Stromal cell of bone marrow (primary cell): ENCODE data around the gene ZNF804B.

Experiments used
- DNase-seq: peaks from one replicate; pipeline ENCODE4 v3.0.0-alpha.2; 2012; ENCODE audit warnings: low read depth

The ZNF804B gene

DNA sequence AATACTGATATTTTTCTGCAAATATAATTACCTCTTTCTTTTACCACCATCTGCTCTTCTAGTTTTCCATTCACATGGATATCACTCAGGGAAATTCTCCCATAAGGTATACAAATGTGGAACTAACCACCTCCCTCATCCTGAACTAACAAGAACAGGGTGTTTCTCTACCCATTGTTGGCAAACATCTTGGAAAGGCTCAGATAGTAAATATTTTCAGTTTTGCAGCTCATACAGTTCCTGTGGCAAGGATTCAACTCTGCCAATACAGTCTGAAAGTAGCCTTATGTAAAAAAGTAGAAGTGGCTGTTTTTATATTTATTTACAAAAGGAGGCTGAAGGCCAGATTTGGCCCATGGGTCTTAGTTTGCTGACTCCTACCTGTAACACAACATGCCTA is 549.0 kb downstream of the ZNF804B start:
- no peak for DNase-seq

DNA sequence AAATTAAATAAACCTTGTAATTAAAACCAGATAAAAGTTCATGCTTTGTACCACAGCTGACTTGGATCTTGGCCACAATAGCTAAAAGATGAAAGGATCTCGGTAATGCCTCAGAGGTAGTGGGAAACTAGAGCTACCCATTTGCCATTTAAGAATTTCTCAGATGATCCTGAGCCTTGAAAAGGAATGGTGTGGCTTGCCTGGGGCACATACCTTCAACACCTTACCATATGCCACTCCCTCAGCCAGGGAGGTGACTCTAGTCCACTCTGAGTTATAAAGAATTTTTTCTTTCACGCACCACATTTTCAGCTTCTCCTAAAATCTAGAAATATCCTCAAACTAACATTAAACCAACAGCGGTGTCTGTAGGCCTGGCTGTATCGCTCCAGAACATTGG is 552.4 kb downstream of the ZNF804B start:
- no peak for DNase-seq

DNA sequence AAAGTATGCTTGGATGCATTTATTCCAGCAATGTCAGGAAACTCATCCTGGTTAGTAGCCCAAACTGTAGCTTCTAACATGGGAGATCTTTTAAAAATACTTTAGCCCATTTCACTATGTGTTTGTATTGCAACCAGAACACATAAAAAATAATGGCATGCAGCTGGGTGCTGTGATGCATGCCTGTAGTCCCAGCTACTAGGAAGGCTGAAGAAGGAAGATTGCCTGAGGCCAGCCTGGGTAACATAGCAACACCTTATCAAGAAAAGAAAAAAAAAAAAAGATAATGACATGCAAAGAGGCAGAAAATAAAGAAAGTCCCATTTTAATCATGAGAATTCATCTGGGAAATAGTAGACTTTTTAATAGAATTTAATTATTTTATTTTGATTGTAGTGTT is 553.1 kb downstream of the ZNF804B start:
- no peak for DNase-seq

DNA sequence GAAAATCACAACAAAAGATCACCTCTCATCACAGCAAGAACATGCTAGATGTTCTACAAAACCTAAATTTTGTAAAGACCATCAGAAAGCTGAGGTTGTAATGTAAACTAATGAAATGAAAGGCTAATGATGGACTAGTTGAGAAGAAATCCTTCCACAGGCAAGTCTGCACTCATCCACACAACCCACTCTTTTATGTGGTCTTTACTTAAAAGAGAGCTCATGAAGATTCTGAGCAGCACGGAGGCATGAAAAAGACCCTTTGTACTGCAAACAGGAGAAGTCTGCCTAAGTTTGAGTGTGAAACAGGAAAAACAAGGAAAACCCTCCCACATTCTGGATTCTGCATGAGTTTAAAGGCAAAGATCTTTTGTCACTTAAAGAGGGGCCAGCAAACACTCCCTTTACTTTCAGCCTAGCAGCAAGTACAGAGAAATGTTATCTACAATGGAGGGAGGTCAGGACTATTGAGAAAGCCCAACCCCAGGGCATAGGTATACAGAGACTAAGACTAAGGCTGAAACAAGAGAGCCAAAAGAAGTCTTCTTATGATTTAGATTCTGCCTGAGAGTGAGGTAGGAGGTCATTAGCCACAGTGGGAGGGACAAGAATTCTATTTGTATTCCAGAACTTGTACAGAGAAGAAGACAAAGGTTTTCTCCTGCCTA is 557.2 kb downstream of the ZNF804B start:
- no peak for DNase-seq

DNA sequence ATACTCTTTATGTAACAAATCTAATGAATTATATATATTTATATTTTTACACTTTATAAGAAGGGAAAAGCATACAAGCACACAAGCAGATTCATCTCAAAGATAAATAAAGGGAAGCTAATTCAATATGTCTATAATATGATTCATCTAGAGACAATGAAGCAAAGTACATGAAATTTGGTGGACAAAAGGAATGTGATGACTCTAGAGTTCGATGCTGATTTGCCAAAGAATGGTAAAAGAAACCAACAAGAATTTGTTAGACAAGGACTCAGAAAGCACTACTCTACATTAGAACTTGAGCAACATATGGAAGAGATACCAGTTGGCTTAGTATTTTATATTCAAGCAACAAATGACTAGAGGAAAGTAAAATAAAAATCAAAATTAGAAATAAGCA is 572.5 kb downstream of the ZNF804B start:
- no peak for DNase-seq

DNA sequence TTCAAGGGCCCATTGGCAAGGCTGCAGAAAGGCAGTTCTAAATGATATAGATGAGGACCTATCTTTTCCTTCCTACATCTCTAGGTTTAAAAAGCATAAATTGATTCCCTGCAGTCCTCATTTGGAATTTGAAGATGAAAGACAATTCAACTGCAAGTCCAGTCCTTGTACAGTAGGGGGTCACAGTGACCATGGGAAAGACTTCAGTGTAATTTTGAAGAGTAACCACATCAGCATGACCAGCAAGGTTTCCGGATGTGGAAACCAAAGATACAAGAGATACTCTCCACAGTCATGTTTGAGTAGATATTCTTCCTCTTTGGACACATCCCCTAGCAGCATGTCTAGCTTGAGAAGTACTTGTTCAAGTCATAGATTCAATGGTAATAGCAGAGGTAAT is 575.3 kb downstream of the ZNF804B start:
- no peak for DNase-seq

DNA sequence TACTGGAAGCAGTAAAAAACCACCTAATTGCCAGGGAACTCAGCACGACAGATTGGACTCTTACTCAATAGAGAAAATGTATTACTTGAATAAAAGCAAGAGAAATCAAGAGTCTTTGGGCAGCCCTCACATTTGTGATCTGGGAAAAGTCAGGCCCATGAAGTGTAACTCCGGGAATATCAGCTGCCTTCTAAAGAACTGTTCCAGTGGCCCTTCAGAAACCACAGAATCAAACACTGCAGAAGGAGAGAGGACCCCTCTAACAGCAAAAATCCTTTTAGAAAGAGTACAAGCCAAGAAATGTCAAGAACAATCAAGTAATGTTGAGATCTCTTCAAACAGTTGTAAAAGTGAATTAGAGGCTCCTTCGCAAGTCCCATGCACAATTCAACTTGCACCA is 576.0 kb downstream of the ZNF804B start:
- DNase-seq, result no peak

DNA sequence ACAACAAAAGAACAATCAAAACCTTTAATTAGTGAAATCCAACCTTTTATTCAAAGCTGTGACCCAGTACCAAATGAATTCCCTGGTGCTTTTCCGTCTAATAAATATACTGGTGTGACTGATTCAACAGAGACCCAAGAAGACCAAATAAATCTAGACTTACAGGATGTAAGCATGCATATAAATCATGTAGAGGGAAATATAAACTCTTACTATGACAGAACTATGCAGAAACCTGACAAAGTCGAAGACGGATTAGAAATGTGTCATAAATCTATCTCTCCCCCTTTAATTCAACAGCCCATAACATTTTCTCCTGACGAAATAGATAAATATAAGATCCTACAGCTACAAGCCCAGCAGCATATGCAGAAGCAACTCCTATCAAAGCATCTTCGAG is 576.6 kb downstream of the ZNF804B start:
- no peak for DNase-seq

DNA sequence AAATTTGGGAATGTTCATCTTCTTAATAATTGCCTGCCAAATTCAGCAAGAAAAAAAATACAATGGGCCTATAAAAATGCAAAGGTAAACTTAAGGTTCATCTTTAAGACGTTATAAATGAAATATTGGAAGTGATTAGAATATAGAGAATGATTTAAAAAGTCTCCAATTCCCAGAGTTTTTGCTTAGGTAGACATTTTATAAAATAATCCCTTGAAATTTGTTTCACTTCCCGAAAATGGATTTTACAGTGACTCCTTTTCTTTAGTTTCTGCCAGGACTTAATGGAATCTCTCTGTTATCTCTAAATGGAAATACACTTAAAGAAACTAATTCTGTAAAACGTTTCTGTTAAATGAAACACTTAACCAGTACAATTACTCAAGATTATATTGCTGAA is 580.2 kb downstream of the ZNF804B start:
- no peak for DNase-seq

GRCh38 chr7:89357121-89357520 is 597.6 kb downstream of the ZNF804B start:
- DNase-seq, result no peak

- no peak for DNase-seq
These were observed 617.7 kb downstream of the ZNF804B start for GRCh38 chr7:89377219-89377618.

DNA sequence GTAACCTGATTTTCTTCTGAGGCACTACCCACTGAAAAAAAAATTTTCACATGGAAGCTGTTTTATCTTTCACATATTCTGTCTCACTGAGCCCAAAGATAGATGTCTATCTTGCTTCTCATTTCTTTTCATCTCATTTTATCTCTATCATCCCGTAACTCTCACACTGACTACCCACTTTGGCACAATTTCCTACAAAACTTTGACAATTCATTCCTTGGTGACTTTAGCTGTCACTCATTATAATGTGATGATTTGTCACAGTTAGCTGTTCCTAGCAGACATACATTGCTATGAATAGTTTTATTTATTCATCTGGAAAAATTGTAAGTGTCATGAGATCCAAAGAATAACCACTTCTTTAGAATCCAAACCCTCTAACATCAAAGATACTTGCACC is 625.9 kb downstream of the ZNF804B start:
- no peak for DNase-seq
